Measurements from ENCODE around the gene SLC22A31.

Gene SLC22A31

GRCh38 chr16:89230255-89230654, 29.9 kb upstream of the SLC22A31 start:
- peaks cover 9% of the 10 kb centered on the region for H3K9me3 Mint-ChIP-seq (ENCODE audit: low read depth)
- no peak overlapping the region for H3K27ac Mint-ChIP-seq
- H3K4me3 Mint-ChIP-seq: no peak overlapping the region
- no peaks in the 10 kb centered on the region for H3K27me3 Mint-ChIP-seq
- H3K4me1 Mint-ChIP-seq (ENCODE audit: low read depth): peaks cover 4% of the 10 kb centered on the region
- H3K36me3 Mint-ChIP-seq: peaks cover 39% of the 10 kb centered on the region

- Mint-ChIP-seq H3K36me3 (peaks cover 35% of the 10 kb centered on the region), H3K27ac (no peak overlapping the region), H3K27me3 (no peaks in the 10 kb centered on the region), H3K4me1 (ENCODE audit: low read depth) (no peaks in the 10 kb centered on the region), H3K9me3 (ENCODE audit: low read depth) (peaks cover 9% of the 10 kb centered on the region), H3K4me3 (no peak overlapping the region)
Measured at GRCh38 chr16:89224665-89225064, 24.3 kb upstream of the SLC22A31 start.

DNA sequence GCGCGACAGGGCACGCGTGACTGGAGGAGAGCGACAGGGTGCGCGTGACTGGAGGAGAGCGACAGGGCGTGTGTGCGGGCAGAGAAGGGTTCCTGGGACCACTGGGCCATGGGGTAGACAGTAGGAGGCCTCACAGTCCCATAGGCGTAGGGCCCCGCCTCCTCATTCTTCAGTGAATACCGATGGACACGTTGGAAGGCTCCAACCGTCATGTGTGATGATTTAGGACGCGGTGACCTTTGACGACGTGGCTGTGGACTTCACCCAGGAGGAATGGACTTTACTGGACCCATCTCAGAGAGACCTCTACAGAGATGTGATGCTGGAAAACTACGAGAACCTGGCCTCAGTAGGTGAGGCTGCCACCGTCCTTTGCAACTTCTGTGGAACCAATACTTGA, 22.6 kb upstream of the SLC22A31 start:
- Mint-ChIP-seq H3K4me1 (ENCODE audit: low read depth) (peaks cover 4% of the 10 kb centered on the region), H3K4me3 (no peak overlapping the region), H3K36me3 (peaks cover 25% of the 10 kb centered on the region), H3K27ac (no peak overlapping the region), H3K9me3 (ENCODE audit: low read depth) (peaks cover 9% of the 10 kb centered on the region), H3K27me3 (no peaks in the 10 kb centered on the region)

- no peaks in the 10 kb centered on the region for H3K27me3 Mint-ChIP-seq
- H3K4me3 Mint-ChIP-seq: no peak overlapping the region
- peaks cover 7% of the 10 kb centered on the region for H3K4me1 Mint-ChIP-seq (ENCODE audit: low read depth)
- H3K9me3 Mint-ChIP-seq (ENCODE audit: low read depth): peaks cover 6% of the 10 kb centered on the region
- H3K27ac Mint-ChIP-seq: no peak overlapping the region
- H3K36me3 Mint-ChIP-seq: peaks cover 15% of the 10 kb centered on the region
Measured at GRCh38 chr16:89221604-89222003, 21.3 kb upstream of the SLC22A31 start.

DNA sequence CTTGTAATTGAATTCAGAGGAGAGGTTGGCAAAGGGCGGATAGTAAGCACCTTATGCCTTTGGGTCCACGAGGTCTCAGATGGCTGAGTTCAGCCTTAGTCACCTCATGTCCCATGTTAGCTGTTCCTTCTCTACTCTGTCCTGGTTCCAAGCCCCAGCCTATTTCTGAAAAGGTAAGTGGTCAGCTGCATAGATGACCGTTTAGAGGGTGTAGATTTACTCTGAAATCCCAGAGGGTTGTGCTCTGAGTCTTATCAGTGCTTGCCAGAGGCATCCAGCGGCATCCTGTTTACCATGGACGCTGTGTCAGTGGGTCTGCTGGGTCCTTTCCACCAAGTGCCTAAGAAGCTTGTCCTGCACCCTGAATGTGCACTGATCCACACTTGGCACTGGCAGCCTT, 19.0 kb upstream of the SLC22A31 start:
- H3K9me3 Mint-ChIP-seq (ENCODE audit: low read depth): no peaks in the 10 kb centered on the region
- no peaks in the 10 kb centered on the region for H3K27me3 Mint-ChIP-seq
- H3K4me1 Mint-ChIP-seq (ENCODE audit: low read depth): peaks cover 19% of the 10 kb centered on the region
- peaks cover 4% of the 10 kb centered on the region for H3K36me3 Mint-ChIP-seq
- peak overlapping the region; percentile 23 for H3K27ac Mint-ChIP-seq
- peak overlapping the region; percentile 66 for H3K4me3 Mint-ChIP-seq

- no peaks in the 10 kb centered on the region for H3K27me3 Mint-ChIP-seq
- H3K36me3 Mint-ChIP-seq: peaks cover 1% of the 10 kb centered on the region
- H3K4me1 Mint-ChIP-seq (ENCODE audit: low read depth): peaks cover 19% of the 10 kb centered on the region
- peak within 1 kb of the TSS; percentile 88 for H3K27ac Mint-ChIP-seq
- H3K4me3 Mint-ChIP-seq: peak within 1 kb of the TSS; percentile 84
- no peaks in the 10 kb centered on the region for H3K9me3 Mint-ChIP-seq (ENCODE audit: low read depth)
Measured at GRCh38 chr16:89217388-89218191, 17.3 kb upstream of the SLC22A31 start, which contains the start of gene ZNF778. TSS of gene ZNF778 (plus strand) at chr16:89217703. CDS start at chr16:89221128, 3,425 bp downstream.

DNA sequence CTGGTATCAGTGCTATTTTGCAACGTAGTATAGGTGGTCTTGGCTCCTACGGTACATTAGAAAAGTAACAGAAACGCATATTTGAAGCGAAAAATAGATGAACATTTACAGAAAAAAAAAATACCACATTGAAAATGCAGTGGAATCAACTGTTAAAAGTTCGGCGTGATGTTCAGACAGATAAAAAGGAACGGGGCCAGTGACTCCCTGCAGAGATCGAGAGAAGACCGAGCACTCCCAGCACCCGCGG, 16.7 kb upstream of the SLC22A31 start:
- Mint-ChIP-seq H3K4me1 (ENCODE audit: low read depth) (peaks cover 19% of the 10 kb centered on the region), H3K4me3 (peak overlapping the region; percentile 84), H3K36me3 (no peaks in the 10 kb centered on the region), H3K9me3 (ENCODE audit: low read depth) (no peaks in the 10 kb centered on the region), H3K27me3 (no peaks in the 10 kb centered on the region), H3K27ac (peak overlapping the region; percentile 88)

DNA sequence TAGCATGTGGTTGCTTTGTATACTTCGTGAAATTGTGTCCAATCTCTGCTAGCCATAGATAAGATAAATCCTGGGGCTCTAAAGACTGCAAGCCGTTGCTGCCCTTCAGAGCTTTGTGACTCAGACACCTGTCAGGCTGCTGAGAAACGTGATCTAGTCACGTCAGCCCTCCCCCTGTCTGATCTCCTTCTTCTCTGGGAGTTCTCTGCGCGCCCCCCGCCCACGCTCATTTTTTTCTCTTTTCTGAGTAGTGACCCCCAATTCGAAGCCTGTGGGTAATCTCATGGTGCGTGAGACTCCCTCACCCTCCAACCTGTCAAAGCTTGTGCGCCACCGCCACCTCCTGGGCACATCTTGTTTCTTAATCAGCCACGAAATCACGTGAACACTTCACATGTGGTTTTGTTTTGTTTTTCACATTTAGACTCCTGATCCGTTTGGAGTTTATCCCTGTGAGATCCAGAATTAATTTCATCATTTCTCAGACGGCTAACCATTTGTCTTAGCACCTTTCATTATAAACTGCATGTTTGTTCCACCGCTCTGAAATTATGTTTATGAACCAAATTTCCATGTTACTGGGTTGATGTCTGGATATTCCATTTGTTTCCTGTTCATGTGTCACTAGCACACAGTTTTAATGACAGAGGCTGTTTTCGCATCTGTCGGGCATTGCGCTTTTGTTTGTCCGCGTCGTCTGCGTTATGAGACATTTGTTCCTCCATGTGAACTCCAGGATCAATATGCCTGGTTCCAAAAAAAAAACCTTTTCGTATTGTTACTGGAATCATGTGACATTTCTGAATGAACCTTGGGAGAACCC, 16.2 kb upstream of the SLC22A31 start:
- H3K27me3 Mint-ChIP-seq: no peaks in the 10 kb centered on the region
- H3K36me3 Mint-ChIP-seq: no peaks in the 10 kb centered on the region
- peak overlapping the region; percentile 88 for H3K27ac Mint-ChIP-seq
- H3K9me3 Mint-ChIP-seq (ENCODE audit: low read depth): no peaks in the 10 kb centered on the region
- peaks cover 19% of the 10 kb centered on the region for H3K4me1 Mint-ChIP-seq (ENCODE audit: low read depth)
- H3K4me3 Mint-ChIP-seq: peak overlapping the region; percentile 84

GRCh38 chr16:89210904-89211515, 10.7 kb upstream of the SLC22A31 start:
- Mint-ChIP-seq H3K27ac (no peak overlapping the region), H3K4me1 (ENCODE audit: low read depth) (peaks cover 8% of the 10 kb centered on the region), H3K27me3 (peaks cover 13% of the 10 kb centered on the region), H3K4me3 (no peak overlapping the region), H3K9me3 (ENCODE audit: low read depth) (no peaks in the 10 kb centered on the region), H3K36me3 (no peaks in the 10 kb centered on the region)

- Mint-ChIP-seq H3K36me3 (no peaks in the 10 kb centered on the region), H3K4me3 (no peak overlapping the region)
Measured at GRCh38 chr16:89210165-89210903, 10.0 kb upstream of the SLC22A31 start.

GRCh38 chr16:89209522-89210044, 9.2 kb upstream of the SLC22A31 start:
- no peaks in the 10 kb centered on the region for H3K9me3 Mint-ChIP-seq (ENCODE audit: low read depth)
- no peaks in the 10 kb centered on the region for H3K36me3 Mint-ChIP-seq
- H3K4me3 Mint-ChIP-seq: no peak overlapping the region
- no peak overlapping the region for H3K27ac Mint-ChIP-seq
- no peaks in the 10 kb centered on the region for H3K4me1 Mint-ChIP-seq (ENCODE audit: low read depth)
- H3K27me3 Mint-ChIP-seq: peaks cover 13% of the 10 kb centered on the region

More at GRCh38 chr16:89210165-89210903, 10.0 kb upstream of the SLC22A31 start:
- no peaks in the 10 kb centered on the region for H3K9me3 Mint-ChIP-seq (ENCODE audit: low read depth)
- peaks cover 13% of the 10 kb centered on the region for H3K27me3 Mint-ChIP-seq
- H3K4me1 Mint-ChIP-seq (ENCODE audit: low read depth): peaks cover 6% of the 10 kb centered on the region
- no peak overlapping the region for H3K27ac Mint-ChIP-seq

GRCh38 chr16:89207993-89208392, 7.7 kb upstream of the SLC22A31 start:
- no peaks in the 10 kb centered on the region for H3K9me3 Mint-ChIP-seq (ENCODE audit: low read depth)
- H3K36me3 Mint-ChIP-seq: no peaks in the 10 kb centered on the region
- peaks cover 26% of the 10 kb centered on the region for H3K27me3 Mint-ChIP-seq
- peaks cover 3% of the 10 kb centered on the region for H3K4me1 Mint-ChIP-seq (ENCODE audit: low read depth)
- no peak overlapping the region for H3K4me3 Mint-ChIP-seq
- H3K27ac Mint-ChIP-seq: no peak overlapping the region

DNA sequence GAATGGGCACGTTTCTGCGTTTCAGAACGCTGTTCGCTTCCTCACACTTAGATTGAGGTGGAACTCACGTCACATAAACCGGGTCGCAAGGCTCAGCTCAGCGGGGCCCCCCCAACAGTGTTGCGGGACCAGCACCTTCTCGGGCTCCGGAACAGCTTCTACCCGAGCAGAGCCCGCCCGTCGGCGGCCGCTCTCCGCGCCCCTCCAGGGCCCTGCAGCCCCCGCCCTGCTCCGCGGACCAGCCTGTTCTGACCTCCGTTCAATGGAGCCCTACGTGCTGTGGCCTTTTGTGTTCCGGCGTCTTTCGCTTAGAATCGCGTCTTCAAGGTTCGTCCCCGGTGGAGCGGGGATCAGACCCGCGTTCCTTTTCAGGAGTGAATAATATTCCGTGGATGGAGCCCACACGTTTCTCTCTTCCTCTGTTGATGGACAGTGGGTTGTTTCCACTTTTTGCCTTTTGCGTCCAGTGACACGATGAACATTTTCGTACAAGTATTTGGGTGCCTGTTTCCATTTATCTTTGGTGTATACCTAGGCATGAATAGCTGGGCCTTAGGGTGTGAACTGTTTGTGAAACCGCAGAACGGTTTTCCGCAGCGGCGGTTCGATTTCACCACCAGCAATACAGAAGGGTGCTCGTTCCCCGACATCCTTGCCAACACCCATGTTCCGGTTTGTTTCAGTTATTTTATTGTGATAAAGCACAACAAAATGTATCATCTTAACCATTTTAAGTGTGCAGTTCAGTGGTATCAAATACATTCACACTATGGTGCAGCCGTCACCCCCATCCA, 2.3 kb upstream of the SLC22A31 start:
- Mint-ChIP-seq H3K4me1 (ENCODE audit: low read depth) (peaks cover 16% of the 10 kb centered on the region), H3K27me3 (peaks cover 22% of the 10 kb centered on the region), H3K27ac (peak overlapping the region; percentile 11), H3K4me3 (peak overlapping the region; percentile 79), H3K36me3 (no peaks in the 10 kb centered on the region), H3K9me3 (ENCODE audit: low read depth) (no peaks in the 10 kb centered on the region)

Data from activated naive CD8-positive, alpha-beta T cell (primary cell).